ENCODE data around the gene SLC30A1. TPM values are rescaled to one million over a fixed set of nuclear protein-coding genes. Genes with fewer than 3 reads are reported as not detected.

The SLC30A1 gene
- total and polyA plus RNA-seq, 2 of the 13 experiments (the other 11 are each of a cell fraction or from before 2014, with no cell fraction given): 5.9 to 24.4 TPM

DNA sequence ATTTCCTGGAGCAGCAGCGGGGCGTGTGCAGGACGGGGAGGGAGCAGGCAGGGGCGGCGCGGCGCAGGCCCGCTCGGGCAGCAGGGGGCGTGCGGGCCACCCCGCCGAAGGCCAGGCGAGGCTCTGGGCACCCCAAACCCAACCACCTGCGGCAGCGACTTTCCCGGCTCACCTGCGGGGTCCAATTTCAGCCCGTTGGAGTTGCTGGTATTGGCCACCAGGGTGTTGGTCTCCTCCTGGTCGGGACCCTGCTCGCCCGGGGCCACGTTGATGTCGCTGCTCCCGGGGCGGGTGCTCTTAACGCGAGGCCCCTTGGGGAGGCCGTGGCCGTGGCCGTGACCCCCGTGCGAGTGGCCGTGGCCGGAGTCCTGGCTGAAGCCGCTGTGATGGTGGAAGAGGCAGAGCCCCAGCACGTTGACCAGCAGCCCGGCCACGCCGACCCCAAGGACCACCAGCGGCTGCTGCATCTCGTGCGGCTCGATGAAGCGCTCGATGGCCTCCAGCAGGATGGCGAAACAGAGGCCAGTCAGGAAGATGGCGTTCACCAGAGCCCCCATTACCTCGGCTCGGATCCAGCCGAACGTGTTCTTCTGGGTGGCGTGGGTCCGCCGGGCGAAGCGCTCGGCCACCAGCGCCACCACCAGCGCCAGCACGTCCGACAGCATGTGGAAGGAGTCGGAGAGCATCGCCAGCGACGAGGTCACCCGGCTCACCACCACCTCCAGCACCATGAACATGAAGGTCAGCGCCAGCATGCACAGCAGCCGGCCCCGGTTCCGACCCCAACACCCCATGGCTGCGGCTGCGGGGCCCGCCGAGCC, 932 bp downstream of the SLC30A1 start (continued):
- TF ChIP-seq ZFP36L1 (CRISPR knock-in tag; IDR thresholded peaks at IDR 0.05): no peak
- TF ChIP-seq STAT5B (CRISPR knock-in tag; IDR thresholded peaks at IDR 0.05): no peak
- TF ChIP-seq, protein P1, sequence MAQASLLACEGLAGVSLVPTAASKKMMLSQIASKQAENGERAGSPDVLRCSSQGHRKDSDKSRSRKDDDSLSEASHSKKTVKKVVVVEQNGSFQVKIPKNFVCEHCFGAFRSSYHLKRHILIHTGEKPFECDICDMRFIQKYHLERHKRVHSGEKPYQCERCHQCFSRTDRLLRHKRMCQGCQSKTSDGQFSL (CRISPR knock-in tag; IDR thresholded peaks at IDR 0.05): no peak
- TF ChIP-seq ZNF816 (CRISPR knock-in tag; IDR thresholded peaks at IDR 0.05; ENCODE audit: borderline replicate concordance): peak; percentile 87; the same call in 1 of the 2 replicates
- TF ChIP-seq, protein P2, sequence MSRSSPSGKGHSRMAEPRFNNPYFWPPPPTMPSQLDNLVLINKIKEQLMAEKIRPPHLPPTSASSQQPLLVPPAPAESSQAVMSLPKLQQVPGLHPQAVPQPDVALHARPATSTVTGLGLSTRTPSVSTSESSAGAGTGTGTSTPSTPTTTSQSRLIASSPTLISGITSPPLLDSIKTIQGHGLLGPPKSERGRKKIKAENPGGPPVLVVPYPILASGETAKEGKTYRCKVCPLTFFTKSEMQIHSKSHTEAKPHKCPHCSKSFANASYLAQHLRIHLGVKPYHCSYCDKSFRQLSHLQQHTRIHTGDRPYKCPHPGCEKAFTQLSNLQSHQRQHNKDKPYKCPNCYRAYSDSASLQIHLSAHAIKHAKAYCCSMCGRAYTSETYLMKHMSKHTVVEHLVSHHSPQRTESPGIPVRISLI (CRISPR knock-in tag; IDR thresholded peaks at IDR 0.05; ENCODE audit: borderline replicate concordance): peak; percentile 53; the same call in 1 of the 2 replicates
- TF ChIP-seq SRF (IDR thresholded peaks at IDR 0.05; ENCODE audit: low read depth, low read length): no peak
- TF ChIP-seq, protein P3, sequence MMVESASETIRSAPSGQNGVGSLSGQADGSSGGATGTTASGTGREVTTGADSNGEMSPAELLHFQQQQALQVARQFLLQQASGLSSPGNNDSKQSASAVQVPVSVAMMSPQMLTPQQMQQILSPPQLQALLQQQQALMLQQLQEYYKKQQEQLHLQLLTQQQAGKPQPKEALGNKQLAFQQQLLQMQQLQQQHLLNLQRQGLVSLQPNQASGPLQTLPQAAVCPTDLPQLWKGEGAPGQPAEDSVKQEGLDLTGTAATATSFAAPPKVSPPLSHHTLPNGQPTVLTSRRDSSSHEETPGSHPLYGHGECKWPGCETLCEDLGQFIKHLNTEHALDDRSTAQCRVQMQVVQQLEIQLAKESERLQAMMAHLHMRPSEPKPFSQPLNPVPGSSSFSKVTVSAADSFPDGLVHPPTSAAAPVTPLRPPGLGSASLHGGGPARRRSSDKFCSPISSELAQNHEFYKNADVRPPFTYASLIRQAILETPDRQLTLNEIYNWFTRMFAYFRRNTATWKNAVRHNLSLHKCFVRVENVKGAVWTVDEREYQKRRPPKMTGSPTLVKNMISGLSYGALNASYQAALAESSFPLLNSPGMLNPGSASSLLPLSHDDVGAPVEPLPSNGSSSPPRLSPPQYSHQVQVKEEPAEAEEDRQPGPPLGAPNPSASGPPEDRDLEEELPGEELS (CRISPR knock-in tag; IDR thresholded peaks at IDR 0.05): peak; percentile 30; the same call in 1 of the 2 replicates
- TF ChIP-seq SP1 (IDR thresholded peaks at IDR 0.05): no peak
- TF ChIP-seq SP1 (CRISPR knock-in tag; IDR thresholded peaks at IDR 0.05): peak; percentile 26; the same call in 1 of the 2 replicates
- TF ChIP-seq TCF12 (IDR thresholded peaks at IDR 0.05): no peak
- peak; percentile 67; the same call in 1 of the 2 replicates for TF ChIP-seq TCF12 (CRISPR knock-in tag; IDR thresholded peaks at IDR 0.05)
- no peak for TF ChIP-seq CBX2 (IDR thresholded peaks at IDR 0.05; ENCODE audit: low read depth, low read length)
- TF ChIP-seq CBX2 (CRISPR knock-in tag; IDR thresholded peaks at IDR 0.05; ENCODE audit: low read depth): 0 out of 2 replicates have a peak, but pooled peaks have one; percentile 58
- no peak; the same call in 1 of the 2 replicates for TF ChIP-seq TEAD2 (CRISPR knock-in tag; IDR thresholded peaks at IDR 0.05)
- peak; percentile 68 for TF ChIP-seq SATB2 (CRISPR knock-in tag; IDR thresholded peaks at IDR 0.05)
- TF ChIP-seq, protein P4, sequence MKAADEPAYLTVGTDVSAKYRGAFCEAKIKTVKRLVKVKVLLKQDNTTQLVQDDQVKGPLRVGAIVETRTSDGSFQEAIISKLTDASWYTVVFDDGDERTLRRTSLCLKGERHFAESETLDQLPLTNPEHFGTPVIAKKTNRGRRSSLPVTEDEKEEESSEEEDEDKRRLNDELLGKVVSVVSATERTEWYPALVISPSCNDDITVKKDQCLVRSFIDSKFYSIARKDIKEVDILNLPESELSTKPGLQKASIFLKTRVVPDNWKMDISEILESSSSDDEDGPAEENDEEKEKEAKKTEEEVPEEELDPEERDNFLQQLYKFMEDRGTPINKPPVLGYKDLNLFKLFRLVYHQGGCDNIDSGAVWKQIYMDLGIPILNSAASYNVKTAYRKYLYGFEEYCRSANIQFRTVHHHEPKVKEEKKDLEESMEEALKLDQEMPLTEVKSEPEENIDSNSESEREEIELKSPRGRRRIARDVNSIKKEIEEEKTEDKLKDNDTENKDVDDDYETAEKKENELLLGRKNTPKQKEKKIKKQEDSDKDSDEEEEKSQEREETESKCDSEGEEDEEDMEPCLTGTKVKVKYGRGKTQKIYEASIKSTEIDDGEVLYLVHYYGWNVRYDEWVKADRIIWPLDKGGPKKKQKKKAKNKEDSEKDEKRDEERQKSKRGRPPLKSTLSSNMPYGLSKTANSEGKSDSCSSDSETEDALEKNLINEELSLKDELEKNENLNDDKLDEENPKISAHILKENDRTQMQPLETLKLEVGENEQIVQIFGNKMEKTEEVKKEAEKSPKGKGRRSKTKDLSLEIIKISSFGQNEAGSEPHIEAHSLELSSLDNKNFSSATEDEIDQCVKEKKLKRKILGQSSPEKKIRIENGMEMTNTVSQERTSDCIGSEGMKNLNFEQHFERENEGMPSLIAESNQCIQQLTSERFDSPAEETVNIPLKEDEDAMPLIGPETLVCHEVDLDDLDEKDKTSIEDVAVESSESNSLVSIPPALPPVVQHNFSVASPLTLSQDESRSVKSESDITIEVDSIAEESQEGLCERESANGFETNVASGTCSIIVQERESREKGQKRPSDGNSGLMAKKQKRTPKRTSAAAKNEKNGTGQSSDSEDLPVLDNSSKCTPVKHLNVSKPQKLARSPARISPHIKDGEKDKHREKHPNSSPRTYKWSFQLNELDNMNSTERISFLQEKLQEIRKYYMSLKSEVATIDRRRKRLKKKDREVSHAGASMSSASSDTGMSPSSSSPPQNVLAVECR (CRISPR knock-in tag; IDR thresholded peaks at IDR 0.05; ENCODE audit: borderline replicate concordance): peak; percentile 80
- TF ChIP-seq BORCS8-MEF2B (CRISPR knock-in tag; IDR thresholded peaks at IDR 0.05): peak; percentile 16; the same call in 1 of the 2 replicates
- TF ChIP-seq HOXA3 (CRISPR knock-in tag; IDR thresholded peaks at IDR 0.05): peak; percentile 56; the same call in 1 of the 2 replicates
- no peak; the same call in 1 of the 2 replicates for TF ChIP-seq YEATS2 (CRISPR knock-in tag; IDR thresholded peaks at IDR 0.05; ENCODE audit: borderline replicate concordance)
- TF ChIP-seq ZNF232 (CRISPR knock-in tag; IDR thresholded peaks at IDR 0.05; ENCODE audit: borderline replicate concordance): no peak
- TF ChIP-seq SMYD3 (CRISPR knock-in tag; IDR thresholded peaks at IDR 0.05): no peak

Data from HepG2 (cell line).